CD4-positive, alpha-beta T cell treated with Interferon gamma for 1 hour (primary cell): ENCODE measurements around the gene CYBC1.
"Not testable (repeated sequence)": the region's sequence is repeated elsewhere in the genome, so short reads cannot be mapped to it uniquely, and the experiment has no call there.

Source experiments
- DNase-seq: peaks from one replicate; pipeline ENCODE4 v3.0.0-alpha.2; 2020

Gene CYBC1

DNA sequence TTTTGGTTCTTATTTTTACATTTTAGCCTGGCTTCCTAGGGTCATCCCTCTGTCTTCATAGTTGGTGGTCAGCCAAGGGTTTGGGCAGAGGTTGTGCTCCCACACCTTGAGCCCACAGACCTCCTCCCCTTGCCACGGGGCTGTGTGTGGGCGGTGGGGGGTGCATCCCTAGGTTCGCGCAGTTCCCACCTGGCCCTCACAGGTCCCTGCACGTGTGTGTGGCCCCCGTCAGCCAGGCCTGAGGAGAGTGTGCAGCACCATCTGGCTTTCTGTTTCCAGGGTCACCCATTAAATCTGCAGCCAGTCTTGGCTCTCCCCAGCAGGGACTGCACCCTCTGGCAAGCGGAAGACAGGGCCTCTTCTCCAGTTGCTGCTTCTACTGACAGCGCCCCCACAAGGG, 18.5 kb downstream of the CYBC1 start:
- DNase-seq: no peak

- DNase-seq: no peak
Measured at GRCh38 chr17:82429824-82430223, 20.7 kb downstream of the CYBC1 start.

DNA sequence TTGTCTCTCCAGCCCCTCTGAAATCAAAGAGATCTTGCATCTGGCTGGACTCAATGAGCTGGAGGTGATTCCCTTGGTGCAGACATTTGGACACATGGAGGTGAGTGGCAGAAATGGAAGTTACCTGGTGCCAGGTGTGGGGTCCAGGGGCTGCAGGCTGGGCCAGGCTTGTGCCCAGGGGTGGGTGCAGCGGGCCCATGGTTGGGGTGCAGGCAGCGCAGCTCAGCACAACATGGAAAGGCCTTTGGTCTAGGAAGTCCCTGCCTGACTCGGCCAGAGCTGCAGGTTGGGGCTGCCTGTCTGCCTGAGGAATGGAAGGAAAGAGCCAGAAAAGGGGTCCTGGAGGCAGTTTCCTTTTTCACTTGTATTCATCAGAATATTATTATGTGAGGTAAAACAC, 22.0 kb downstream of the CYBC1 start:
- DNase-seq: no peak

DNA sequence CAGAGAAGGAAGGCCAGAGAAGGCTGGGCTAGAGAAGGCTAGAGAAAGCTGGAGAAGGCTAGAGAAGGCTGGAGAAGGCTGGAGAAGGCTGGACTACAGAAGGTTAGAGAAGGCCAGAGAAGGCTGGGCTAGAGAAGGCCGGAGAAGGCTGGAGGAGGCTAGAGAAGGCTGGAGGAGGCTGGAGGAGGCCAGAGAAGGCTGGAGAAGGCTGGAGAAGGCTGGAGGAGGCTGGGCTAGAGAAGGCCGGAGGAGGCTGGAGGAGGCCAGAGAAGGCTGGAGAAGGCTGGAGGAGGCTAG, 25.7 kb downstream of the CYBC1 start:
- DNase-seq: no peak

DNA sequence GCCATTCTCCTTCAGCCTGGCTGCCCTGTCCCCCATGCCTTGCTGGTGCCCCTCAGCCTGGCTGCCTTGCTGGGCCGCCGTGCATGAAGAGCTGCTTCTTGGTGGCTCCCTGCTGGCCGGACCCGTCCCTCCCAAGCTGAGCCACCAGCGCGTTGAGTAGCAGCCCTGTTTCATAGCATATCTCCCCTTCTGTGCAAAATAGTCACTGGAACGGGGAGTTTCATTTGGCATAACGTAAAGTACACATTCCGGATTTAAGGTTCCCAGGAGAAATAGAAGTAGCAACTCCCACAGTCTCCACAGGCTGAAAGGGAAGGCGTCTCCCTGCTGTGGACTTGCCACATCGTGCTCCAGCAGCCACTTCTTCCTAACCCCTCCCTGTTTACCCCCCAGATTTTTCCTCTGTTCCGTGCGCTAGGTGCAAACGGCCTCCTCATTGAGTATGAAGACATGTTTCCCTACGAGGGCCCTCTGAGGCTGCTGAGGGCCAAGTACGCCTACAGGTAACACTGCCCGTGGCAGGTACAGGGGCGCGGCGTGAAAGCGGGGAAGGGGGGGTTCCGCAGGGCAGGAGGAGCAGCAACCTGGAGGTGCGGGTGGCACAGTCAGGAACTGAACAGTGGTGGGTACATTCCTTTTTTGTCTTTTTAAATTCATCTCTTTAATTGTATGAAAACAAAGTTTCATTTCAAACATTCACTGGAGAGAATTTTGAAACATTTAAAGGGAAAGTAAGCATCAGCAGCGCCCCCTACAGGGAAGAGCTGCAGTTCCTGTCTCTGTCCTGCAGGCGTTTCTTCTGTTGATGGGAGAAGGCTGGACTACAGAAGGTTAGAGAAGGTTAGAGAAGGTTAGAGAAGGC, 26.3 kb downstream of the CYBC1 start:
- peak; percentile 32 for DNase-seq

- no peak for DNase-seq
Measured at GRCh38 chr17:82419540-82419939, 31.0 kb downstream of the CYBC1 start.

DNA sequence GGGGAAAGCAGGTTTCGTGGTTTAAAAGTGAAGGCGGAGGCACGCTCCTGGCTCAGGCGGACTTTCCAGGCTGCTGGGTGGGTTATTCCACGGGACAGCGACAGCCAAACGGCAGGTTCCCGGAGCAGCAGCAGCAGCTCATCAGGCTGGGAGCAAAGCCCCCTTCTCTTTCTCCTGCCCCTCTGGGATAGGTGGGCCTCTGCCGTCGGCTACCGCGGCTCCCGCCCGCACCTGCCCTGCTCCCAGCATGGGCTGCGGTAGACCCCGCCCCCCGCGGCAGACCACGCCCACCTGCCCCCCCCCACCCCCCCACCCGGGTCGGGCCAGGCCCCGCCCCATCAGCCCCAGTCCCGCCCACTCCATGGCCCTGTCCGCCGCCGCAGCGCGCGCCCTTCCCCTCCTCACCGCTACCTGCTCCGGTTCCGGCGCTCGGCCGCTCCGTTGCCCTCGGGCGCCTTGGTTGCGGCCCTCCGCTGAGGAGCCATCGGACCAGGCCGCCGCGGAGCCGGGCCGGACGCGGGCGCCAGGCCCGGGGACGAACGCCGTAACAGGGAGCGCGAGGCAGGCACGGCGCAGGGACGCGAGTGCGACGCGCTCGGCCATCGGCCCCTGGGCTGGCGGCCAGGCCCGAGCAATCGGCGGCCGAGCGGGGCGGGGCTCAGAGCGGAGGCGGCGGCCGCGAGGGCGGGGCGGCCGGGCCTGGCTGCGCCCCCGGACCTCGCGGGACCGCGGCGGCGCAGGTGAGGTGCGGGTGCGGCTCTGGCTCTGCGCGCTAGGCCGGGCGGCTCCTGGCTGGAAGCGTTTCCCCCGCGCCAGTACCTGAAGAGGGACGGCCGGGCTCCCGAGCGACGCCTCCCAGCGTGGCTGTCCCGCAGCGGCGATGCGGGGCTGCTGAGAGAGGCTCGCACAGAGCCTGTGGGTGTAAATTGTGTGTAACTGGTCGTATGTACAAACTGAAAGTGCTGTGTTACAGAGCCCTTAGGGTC, 32.3 kb downstream of the CYBC1 start, which contains the start of the genes HEXD and OGFOD3:
TSS of gene HEXD (plus strand) at position 347 of the 986 bp plus-strand sequence. CDS start 1,453 bp downstream, outside the sequence.
TSS of gene OGFOD3 (minus strand) at position 586 of the 986 bp plus-strand sequence. CDS start at position 485, 101 bp downstream.
- DNase-seq: peak; percentile 85

DNA sequence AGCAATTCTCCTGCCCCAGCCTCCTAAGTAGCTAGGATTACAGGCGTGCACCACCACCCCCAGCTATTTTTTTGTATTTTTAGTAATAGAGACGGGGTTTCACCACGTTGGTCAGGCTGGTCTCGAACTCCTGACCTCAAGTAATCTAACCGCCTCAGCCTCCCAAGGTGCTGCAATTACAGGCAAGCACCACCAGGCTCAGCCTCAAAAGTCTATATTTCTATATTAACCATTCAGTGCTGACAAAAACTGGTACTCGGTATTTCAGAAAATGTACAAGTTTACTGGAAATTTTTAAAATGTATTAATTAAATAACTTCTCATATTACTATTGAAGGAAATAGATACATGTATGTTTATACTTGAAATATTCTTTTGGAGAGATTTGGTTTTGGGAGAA, 33.8 kb downstream of the CYBC1 start:
- DNase-seq: no peak

GRCh38 chr17:82416264-82416663, 34.3 kb downstream of the CYBC1 start:
- no peak for DNase-seq

GRCh38 chr17:82415786-82416185, 34.8 kb downstream of the CYBC1 start:
- no peak for DNase-seq

DNA sequence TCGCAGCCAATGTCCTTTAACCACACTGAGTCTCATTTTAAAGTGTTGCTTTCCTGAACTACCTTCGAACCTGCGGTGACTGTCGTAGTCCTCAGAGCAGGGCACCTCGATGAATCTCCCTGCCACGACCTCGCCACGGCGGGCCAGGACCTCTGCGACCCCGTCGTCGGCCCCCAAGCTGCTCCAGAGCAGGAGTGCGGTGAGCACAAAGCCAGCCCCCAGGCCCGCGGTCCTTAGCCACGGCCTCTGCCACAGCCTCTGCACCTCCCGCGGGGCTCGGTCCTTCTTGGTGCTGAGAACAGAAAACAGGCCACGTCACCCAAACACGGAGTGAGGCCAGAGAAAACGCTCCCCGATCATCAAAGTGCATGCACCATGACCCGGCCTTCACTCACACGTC, 35.2 kb downstream of the CYBC1 start:
- DNase-seq: no peak

DNA sequence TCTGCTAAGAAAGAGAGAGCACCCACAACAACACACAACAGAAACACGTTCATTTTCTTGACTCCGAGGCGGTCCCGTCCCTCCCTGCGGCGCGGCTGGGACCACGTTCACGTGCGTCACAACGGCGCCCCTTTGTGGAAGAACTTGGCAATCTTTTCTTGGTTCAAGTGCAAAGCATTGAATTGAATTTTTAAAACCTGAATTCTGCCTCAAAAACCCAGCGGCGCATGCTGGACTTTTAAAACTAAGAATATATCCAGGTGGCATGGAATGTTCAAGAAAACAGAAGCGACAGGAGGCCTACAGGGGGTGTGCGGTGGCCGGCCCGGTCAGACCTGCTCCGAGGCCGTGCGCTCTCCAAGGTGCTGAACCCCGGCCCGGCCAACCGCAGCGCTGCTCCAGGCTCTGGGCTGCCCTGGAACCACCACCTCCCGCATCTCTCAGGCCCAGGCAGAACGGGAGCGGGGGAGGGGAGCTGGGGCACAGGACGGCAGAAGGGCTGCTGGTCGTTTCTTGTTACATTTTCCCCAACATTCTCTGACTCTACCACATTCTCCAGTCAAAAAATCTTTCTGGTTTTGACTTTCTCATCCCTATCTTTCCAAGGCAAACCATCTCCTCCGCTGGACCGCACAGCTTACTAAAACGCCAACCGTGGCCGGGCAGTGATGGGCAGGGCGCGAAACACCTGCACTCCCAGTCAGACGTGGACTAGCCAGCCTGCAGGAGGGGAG, 35.8 kb downstream of the CYBC1 start:
- DNase-seq: peak; percentile 63

GRCh38 chr17:82412535-82413520, 37.7 kb downstream of the CYBC1 start:
- no peak for DNase-seq

GRCh38 chr17:82412081-82412480, 38.5 kb downstream of the CYBC1 start:
- DNase-seq: not testable (repeated sequence)

- DNase-seq: no peak
Measured at GRCh38 chr17:82411396-82412053, 39.0 kb downstream of the CYBC1 start.

GRCh38 chr17:82410014-82410716, 40.4 kb downstream of the CYBC1 start:
- no peak for DNase-seq

DNA sequence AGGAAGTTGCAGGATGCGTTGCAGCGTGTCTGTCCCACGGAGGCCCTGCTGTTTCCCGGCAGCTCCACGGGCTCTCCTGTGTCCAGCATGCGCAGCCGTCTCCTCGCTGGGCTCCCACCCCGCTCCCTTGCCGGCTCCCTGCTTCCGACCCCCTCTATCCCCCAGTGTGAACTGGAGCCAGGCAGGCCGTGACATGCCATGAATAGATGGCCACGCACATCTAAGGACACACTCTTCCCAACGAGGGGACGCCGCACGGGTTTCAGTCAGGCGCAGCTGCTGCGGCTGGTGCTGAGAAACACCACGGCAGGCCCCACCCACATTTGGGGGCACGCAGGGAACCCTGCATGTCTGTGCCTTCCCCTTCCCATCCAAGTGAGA, 41.6 kb downstream of the CYBC1 start:
- DNase-seq: no peak

DNA sequence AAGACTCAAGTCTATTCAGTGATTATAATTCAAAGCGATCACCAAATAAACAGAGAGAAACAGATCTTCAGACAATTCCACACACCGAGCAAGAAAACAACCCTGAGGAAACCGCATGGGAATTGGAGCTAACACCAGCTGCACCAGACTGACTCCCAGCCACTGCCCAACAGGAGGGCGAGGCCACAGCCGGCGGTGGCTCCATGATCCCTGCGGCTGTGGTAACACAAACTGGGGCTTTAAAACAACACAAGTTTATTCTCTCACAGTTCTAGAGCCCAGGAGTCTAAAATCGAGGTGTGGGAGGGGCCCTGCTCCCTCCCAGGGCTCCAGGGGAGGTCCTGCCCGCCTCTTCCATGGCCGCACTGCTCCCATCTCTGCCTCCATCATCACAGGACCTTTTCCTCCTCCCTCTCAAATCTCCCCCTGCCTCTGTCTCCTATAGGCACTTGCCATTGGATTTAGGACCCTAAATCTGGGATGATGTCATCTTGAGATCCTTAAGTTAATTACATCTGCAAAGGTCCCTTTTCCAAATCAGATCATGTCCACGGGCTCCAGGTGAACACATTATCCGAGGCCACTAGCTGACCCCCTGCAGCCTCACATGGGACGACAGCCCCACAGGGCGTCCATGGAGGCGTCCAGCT, 42.1 kb downstream of the CYBC1 start:
- DNase-seq: no peak

DNA sequence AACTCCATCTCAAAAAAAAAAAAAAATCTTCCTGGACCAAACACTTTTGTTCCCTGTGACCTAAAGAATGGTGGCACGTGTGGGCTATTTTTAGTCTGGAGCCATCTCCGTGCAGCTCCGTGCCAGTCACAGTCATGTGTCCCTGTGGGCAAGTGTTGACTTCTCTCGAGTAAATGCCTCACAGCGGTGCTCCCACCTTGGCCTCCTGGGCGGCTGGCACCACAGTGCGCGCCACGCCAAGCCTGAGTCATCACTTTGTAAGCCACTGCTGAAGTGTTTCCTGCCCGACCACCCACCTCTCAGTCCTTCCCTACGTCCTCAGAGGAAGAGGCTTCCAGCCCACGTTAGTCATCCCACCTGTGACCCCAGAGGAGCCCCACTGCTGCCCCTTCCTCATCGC, 43.3 kb downstream of the CYBC1 start:
- no peak for DNase-seq

DNA sequence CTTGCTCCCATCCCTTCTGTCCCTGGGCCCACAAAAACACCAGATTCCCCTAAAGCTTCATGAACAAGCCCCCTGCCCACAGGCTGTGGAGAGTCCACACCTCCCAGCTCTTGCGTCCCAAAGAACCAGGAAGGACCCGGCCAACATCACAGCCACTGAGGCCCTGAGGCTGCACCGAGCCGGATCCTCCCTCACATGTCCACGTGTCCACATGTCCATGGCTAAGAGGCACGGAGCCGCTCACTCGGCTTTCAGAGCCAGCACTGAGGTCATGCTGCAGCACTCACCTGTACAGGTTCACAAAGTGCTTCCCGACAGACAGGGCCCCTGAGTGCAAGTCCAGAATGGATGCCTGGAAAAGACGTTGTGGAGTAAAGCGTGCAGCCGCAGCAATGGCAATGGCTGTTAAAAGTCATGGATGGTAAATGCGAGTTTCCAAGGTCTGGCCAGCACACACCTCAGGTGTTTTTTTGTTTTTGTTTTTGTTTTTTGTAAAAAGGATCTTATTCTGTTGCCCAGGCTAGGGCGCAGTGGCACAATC, 44.4 kb downstream of the CYBC1 start:
- no peak for DNase-seq
